ENCODE data around the gene SLC7A8.

The SLC7A8 gene

DNA sequence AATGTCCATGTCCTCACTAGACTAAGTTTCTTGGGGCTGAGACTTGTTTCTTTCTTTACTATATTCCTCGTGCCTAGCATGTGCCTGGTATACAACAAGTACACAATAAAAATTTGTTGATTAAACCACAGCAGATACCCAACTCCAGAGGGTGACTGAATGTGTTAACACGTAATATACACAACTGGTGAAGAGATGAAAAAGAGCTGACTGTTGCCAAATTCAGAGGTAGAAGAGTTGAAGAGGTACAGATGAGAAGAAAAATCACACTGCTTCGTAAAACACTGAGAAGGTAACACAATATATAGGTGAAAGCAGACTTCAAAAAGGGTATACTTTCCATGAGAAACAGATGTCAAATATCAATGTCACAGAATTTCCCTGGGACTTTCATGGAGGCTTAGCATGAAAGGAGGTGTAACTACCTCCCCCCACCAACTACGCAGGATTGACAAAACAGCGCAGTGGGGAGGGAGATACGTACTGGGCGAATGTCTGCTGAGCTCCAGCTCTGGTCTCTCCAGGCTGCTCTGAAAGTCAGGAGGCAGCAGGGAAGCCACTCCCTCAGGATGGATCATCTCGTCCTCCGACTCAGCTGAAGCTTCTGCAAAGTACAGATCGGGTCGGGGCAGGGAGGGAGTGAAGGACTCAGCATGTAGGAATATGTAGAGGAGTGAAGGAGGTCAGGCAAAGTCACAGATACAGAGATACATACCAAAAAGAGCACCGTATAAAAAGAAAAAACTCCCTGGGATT is 93.8 kb downstream of the SLC7A8 start:
- TF ChIP-seq, protein P1, sequence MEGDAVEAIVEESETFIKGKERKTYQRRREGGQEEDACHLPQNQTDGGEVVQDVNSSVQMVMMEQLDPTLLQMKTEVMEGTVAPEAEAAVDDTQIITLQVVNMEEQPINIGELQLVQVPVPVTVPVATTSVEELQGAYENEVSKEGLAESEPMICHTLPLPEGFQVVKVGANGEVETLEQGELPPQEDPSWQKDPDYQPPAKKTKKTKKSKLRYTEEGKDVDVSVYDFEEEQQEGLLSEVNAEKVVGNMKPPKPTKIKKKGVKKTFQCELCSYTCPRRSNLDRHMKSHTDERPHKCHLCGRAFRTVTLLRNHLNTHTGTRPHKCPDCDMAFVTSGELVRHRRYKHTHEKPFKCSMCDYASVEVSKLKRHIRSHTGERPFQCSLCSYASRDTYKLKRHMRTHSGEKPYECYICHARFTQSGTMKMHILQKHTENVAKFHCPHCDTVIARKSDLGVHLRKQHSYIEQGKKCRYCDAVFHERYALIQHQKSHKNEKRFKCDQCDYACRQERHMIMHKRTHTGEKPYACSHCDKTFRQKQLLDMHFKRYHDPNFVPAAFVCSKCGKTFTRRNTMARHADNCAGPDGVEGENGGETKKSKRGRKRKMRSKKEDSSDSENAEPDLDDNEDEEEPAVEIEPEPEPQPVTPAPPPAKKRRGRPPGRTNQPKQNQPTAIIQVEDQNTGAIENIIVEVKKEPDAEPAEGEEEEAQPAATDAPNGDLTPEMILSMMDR (IDR thresholded peaks at IDR 0.05; ENCODE audit: extremely low read depth, missing control alignments): no peak
- DNase-seq (ENCODE audit: low spot score): no peak

DNA sequence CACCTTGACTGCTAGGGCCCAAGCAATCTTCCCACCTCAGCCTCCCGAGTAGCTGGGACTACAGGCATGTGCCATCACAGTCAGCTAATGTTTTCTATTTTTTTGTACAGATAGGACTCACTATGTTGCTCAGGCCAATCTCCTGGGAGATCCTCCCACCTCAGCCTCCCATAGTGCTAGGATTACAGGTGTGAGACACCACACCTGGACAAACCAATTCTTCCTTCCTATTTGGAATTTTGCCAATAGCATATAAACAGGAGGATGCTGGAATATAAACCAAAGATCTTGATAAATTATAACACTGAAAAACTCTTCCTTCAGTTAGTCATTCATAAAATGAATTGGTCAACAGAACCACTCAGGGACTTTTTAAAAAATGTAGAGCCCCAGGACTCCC is 96.9 kb downstream of the SLC7A8 start:
- TF ChIP-seq, protein P1 (IDR thresholded peaks at IDR 0.05; ENCODE audit: extremely low read depth, missing control alignments): no peak
- no peak for DNase-seq (ENCODE audit: low spot score)

DNA sequence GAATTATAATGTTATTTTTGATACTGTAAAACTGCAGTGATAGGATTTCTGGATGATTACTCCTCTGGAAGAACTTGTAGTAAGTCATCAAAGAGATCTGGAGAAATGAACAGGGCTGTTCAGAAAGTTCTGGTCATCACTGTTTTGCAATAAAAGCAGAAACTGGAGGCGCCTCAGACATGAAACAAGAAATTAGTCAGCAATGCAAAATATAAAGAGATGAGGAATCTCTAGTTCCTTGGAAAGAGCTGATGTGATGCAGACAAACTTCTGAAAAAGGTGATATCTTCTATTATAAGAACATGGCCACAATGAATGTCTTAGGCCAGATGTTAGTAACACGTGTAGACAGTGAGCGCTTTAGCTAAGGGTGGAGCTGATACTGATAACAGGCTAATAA is 98.0 kb downstream of the SLC7A8 start:
- DNase-seq (ENCODE audit: low spot score): no peak

DNA sequence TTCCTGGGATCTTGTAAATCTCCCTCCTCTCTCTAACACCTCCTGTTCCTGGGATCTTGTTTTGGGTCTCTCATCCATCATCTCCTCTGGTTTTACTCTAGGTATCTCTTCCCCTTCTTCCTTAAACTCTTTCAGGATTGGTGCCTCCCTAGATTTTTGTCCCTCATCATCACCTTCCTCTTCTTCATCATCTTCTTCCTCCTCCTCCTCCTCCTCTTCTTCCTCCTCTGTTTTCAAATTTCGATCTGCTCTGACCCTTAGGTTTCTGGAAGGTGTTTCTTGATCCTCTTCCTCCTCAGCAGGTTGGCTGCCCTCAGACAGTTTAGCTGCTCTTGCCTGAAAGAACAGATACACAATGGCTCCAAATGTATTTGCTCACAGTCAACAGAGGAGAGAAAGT is 103.0 kb downstream of the SLC7A8 start:
- no peak for DNase-seq (ENCODE audit: low spot score)
- TF ChIP-seq, protein P1 (IDR thresholded peaks at IDR 0.05; ENCODE audit: extremely low read depth, missing control alignments): no peak

More for the DNA sequence above, 98.0 kb downstream of the SLC7A8 start:
- TF ChIP-seq, protein P1 (IDR thresholded peaks at IDR 0.05; ENCODE audit: extremely low read depth, missing control alignments): no peak

DNA sequence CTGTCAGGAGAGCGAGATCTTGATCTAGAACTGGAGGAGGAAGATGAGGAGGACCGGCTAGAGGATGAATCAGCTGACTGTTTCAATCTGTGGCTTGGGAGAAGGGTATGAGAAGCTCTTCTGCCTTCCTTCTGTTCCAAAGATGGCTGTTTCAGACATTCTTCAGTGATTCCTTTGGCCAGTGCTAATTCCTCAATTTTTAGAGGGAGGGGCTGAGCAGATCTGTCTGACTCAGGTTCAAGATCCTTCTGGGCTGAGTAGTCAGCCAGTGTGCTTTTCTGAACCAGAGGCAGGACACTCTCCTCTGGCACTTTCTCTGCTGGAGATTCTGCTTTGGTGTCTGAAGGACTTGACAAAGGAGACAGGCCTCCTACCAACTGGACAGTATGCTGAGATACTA is 103.7 kb downstream of the SLC7A8 start:
- TF ChIP-seq, protein P1 (IDR thresholded peaks at IDR 0.05; ENCODE audit: extremely low read depth, missing control alignments): no peak
- no peak for DNase-seq (ENCODE audit: low spot score)

DNA sequence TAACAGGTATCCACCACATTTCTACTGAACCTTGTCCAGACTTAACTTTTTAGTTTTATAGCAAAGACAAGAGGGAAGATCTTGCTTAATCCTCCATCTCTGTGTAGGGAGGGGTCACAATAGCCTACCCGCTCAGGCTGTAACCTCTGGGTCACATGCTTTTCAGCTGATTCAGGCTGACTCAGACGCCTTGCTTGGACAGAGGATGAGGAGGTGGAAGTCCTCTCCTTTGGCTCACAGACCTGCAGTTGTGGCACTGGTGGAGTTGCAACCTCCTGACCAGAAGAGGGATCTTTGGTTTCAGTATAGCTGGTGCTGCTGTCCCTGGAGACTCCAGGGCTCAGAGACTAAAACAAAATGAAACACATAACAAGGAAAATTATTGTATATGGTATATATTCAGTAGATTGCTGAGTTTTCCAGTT is 104.8 kb downstream of the SLC7A8 start:
- DNase-seq (ENCODE audit: low spot score): no peak
- TF ChIP-seq, protein P1 (IDR thresholded peaks at IDR 0.05; ENCODE audit: extremely low read depth, missing control alignments): no peak

DNA sequence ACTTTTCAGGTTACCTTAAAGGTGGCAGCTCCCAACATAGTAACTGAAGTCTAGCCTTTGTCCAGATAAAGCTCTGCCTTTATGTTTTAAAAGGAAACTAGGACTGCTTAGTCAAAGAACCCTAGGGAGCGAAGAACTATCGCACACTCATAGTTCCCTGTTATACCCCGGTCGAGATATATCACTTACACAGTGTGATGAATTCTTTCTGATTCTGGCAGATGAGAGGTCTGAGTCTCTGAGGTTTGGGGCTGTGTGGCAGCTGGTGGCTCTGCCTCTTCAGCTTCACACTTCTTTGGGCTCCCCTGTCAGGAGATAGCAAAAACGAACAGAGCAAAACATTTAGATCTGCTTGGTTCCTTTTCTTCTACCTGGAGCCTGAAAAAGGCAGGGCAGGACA is 105.5 kb downstream of the SLC7A8 start:
- TF ChIP-seq, protein P1 (IDR thresholded peaks at IDR 0.05; ENCODE audit: extremely low read depth, missing control alignments): no peak

More for the DNA sequence above, 105.5 kb downstream of the SLC7A8 start:
- DNase-seq (ENCODE audit: low spot score): no peak

Measured in GM20000 (cell line).